ENCODE measurements around the gene KDM3A. TPM values are rescaled to one million over a fixed set of nuclear protein-coding genes. Genes with fewer than 3 reads are reported as not detected.
A peak's percentile ranks its signal among the peaks of the same experiment; 100 is the strongest.

Gene KDM3A
- total RNA-seq, 2 experiments from 2014 or later = 86.1 to 86.9 TPM

GRCh38 chr2:86518481-86518880, 77.3 kb downstream of the KDM3A start:
- H3K4me3 Mint-ChIP-seq = no peak overlapping the region
- H3K4me1 Mint-ChIP-seq = no peaks in the 10 kb centered on the region
- DNase-seq = peak; percentile 17
- H3K36me3 Mint-ChIP-seq (ENCODE audit: low read depth) = peaks cover 3% of the 10 kb centered on the region
- peaks cover 7% of the 10 kb centered on the region for H3K9me3 Mint-ChIP-seq
- H3K27me3 Mint-ChIP-seq = no peaks in the 10 kb centered on the region
- ChIA-PET POLR2A (no interaction called here), CTCF (no interaction called here)
- no peak overlapping the region for H3K27ac Mint-ChIP-seq

- Mint-ChIP-seq H3K9me3 (peaks cover 10% of the 10 kb centered on the region), H3K27ac (no peak overlapping the region), H3K27me3 (no peaks in the 10 kb centered on the region), H3K4me1 (no peaks in the 10 kb centered on the region), H3K4me3 (no peak overlapping the region), H3K36me3 (ENCODE audit: low read depth) (peaks cover 11% of the 10 kb centered on the region)
- ChIA-PET POLR2A (no interaction called here), CTCF (no interaction called here)
- no peak for DNase-seq
These were observed 78.2 kb downstream of the KDM3A start for GRCh38 chr2:86519349-86519748.

DNA sequence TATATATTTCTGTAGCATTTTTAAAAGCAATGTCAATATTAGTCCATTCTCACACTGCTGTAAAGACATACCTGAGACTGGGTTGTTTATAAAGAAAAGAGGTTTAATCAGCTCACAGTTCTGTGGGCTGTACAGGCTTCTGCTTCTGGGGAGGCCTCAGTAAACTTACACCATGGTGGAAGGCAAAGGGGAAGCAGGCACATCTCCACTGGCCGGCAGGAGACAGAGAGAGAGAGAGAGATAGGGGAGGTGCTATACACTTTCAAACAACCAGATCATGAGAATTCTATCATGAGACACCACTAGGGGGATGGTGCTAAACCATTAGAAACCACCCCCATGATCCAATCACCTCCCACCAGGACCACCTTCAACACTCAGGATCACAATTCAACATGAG, 79.0 kb downstream of the KDM3A start:
- H3K4me1 Mint-ChIP-seq = no peaks in the 10 kb centered on the region
- CTCF ChIA-PET = no interaction called here
- H3K4me3 Mint-ChIP-seq = no peak overlapping the region
- H3K27ac Mint-ChIP-seq = no peak overlapping the region
- peaks cover 11% of the 10 kb centered on the region for H3K36me3 Mint-ChIP-seq (ENCODE audit: low read depth)
- POLR2A ChIA-PET = no interaction called here
- no peaks in the 10 kb centered on the region for H3K27me3 Mint-ChIP-seq
- peaks cover 10% of the 10 kb centered on the region for H3K9me3 Mint-ChIP-seq
- no peak for DNase-seq

- POLR2A ChIA-PET = no interaction called here
- H3K4me3 Mint-ChIP-seq = no peak overlapping the region
These were observed 80.8 kb downstream of the KDM3A start for GRCh38 chr2:86521922-86522321.

GRCh38 chr2:86522711-86523110, 81.5 kb downstream of the KDM3A start:
- ChIA-PET POLR2A (no interaction called here), CTCF (no interaction called here)
- Mint-ChIP-seq H3K9me3 (peaks cover 10% of the 10 kb centered on the region), H3K4me1 (no peaks in the 10 kb centered on the region), H3K36me3 (ENCODE audit: low read depth) (peaks cover 28% of the 10 kb centered on the region), H3K27me3 (no peaks in the 10 kb centered on the region), H3K4me3 (no peak overlapping the region), H3K27ac (no peak overlapping the region)
- DNase-seq = no peak

More at GRCh38 chr2:86521922-86522321, 80.8 kb downstream of the KDM3A start:
- Mint-ChIP-seq H3K36me3 (ENCODE audit: low read depth) (peaks cover 24% of the 10 kb centered on the region), H3K27ac (no peak overlapping the region), H3K9me3 (peaks cover 10% of the 10 kb centered on the region), H3K4me1 (no peaks in the 10 kb centered on the region), H3K27me3 (no peaks in the 10 kb centered on the region)
- DNase-seq = no peak
- CTCF ChIA-PET = no interaction called here

- no peak overlapping the region for H3K27ac Mint-ChIP-seq
- no peak for DNase-seq
- no peaks in the 10 kb centered on the region for H3K27me3 Mint-ChIP-seq
- H3K36me3 Mint-ChIP-seq (ENCODE audit: low read depth) = peaks cover 29% of the 10 kb centered on the region
- ChIA-PET CTCF (no interaction called here), POLR2A (no interaction called here)
- no peak overlapping the region for H3K4me3 Mint-ChIP-seq
- peaks cover 10% of the 10 kb centered on the region for H3K9me3 Mint-ChIP-seq
- no peaks in the 10 kb centered on the region for H3K4me1 Mint-ChIP-seq
These were observed 82.3 kb downstream of the KDM3A start for GRCh38 chr2:86523491-86523890.

GRCh38 chr2:86525421-86526340, 84.5 kb downstream of the KDM3A start:
- peak overlapping the region; percentile 21 for H3K27ac Mint-ChIP-seq
- no peak overlapping the region for H3K4me3 Mint-ChIP-seq
- CTCF ChIA-PET = no interaction called here
- H3K9me3 Mint-ChIP-seq = peaks cover 2% of the 10 kb centered on the region
- DNase-seq = no peak
- no peaks in the 10 kb centered on the region for H3K27me3 Mint-ChIP-seq
- no peaks in the 10 kb centered on the region for H3K4me1 Mint-ChIP-seq
- POLR2A ChIA-PET = no interaction called here
- H3K36me3 Mint-ChIP-seq (ENCODE audit: low read depth) = peaks cover 34% of the 10 kb centered on the region

DNA sequence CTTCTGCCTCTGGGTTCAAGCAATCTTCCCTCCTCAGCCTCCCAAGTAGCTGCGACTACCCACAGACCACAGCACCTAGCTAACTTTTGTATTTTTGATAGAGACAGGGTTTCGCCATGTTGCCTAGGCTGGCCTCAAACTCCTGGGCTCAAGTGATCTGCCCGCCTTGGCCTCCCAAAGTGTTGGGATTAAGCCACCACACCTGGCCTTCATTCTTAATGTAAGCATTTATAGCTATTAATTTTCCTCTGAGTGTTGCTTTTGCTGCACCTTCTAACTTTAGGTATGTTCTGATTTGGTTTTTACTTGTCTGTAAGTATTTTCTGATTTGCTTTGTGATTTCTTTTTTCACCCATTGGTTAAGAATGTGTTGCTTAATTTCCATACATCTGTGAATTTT, 92.4 kb downstream of the KDM3A start:
- DNase-seq = no peak
- H3K9me3 Mint-ChIP-seq = peaks cover 47% of the 10 kb centered on the region
- H3K4me3 Mint-ChIP-seq = no peak overlapping the region
- H3K27me3 Mint-ChIP-seq = no peaks in the 10 kb centered on the region
- peaks cover 45% of the 10 kb centered on the region for H3K36me3 Mint-ChIP-seq (ENCODE audit: low read depth)
- peaks cover 16% of the 10 kb centered on the region for H3K4me1 Mint-ChIP-seq
- POLR2A ChIA-PET = no interaction called here
- CTCF ChIA-PET = no interaction called here
- H3K27ac Mint-ChIP-seq = peak overlapping the region; percentile 23

GRCh38 chr2:86541334-86541733, 100.2 kb downstream of the KDM3A start:
- ChIA-PET CTCF (no interaction called here), POLR2A (no interaction called here)
- Mint-ChIP-seq H3K9me3 (peaks cover 19% of the 10 kb centered on the region), H3K4me1 (no peaks in the 10 kb centered on the region), H3K27ac (no peak overlapping the region), H3K4me3 (no peak overlapping the region), H3K27me3 (no peaks in the 10 kb centered on the region), H3K36me3 (ENCODE audit: low read depth) (peaks cover 54% of the 10 kb centered on the region)
- no peak for DNase-seq

Other genes starting within 250 kb of the KDM3A start
- 100 to 1,000 TPM; 130 to 135 TPM for gene IMMT, start 245.9 kb upstream of the KDM3A start, total RNA-seq
- gene MRPL35, start 241.9 kb upstream of the KDM3A start, total RNA-seq = 10 to 100 TPM; 45.0 to 58.0 TPM
- gene REEP1, start 103.7 kb upstream of the KDM3A start, total RNA-seq = under 1 TPM; 0.17 to 0.20 TPM
- gene CHMP3, start 122.1 kb downstream of the KDM3A start, total RNA-seq = 10 to 100 TPM; 50.2 to 50.7 TPM
- gene RNF103, start 182.5 kb downstream of the KDM3A start, total RNA-seq = 10 to 100 TPM; 12.7 to 14.1 TPM